ENCODE measurements around the gene TMOD2.

- no peak for TF ChIP-seq CTCF (IDR thresholded peaks at IDR 0.05)
- TF ChIP-seq POLR2A (IDR thresholded peaks at IDR 0.05; ENCODE audit: low read depth): no peak
- no peak for TF ChIP-seq POLR2AphosphoS5 (IDR thresholded peaks at IDR 0.05)
- TF ChIP-seq EP300 (IDR thresholded peaks at IDR 0.05): no peak
Observed at GRCh38 chr15:51837792-51838251, 86.4 kb downstream of the TMOD2 start.

Data from esophagus muscularis mucosa (tissue), 4 donors.